Sigmoid colon (tissue), 7 donors: ENCODE measurements around the gene UTP3. TPM values are rescaled to one million over a fixed set of nuclear protein-coding genes. Genes with fewer than 3 reads are reported as not detected.

Experiments
- DNase-seq: peaks from one replicate; pipeline ENCODE4 v3.0.0-alpha.2; 2019
- H3K27ac ChIP-seq, 4 donors: fragments of 200-600 bp; sonication (generic); one replicate each; pipeline ENCODE4 v1.5.1; 2016 to 2019; ENCODE audit warnings: mild to moderate bottlenecking in 1 of 4
- H3K27me3 ChIP-seq, 3 donors: fragments of 200-600 bp; sonication (generic); one replicate each; pipeline ENCODE4 v1.5.1; 2019; ENCODE audit warnings: mild to moderate bottlenecking in 1 of 3
- H3K36me3 ChIP-seq, 4 donors: fragments of 200-600 bp; sonication (generic); one replicate each; pipeline ENCODE4 v1.5.1; 2016 to 2019
- H3K4me1 ChIP-seq, 4 donors: fragments of 200-600 bp; sonication (generic); one replicate each; pipeline ENCODE4 v1.5.1; 2017 to 2019
- H3K4me3 ChIP-seq, 4 donors: fragments of 200-600 bp; sonication (generic); one replicate each; pipeline ENCODE4 v1.5.1; 2017 to 2019; ENCODE audit warnings: mild to moderate bottlenecking in 2 of 4, moderate library complexity in 1 of 4
- H3K9me3 ChIP-seq, 4 donors: fragments of 200-600 bp in 3 of 4; sonication (generic) in 3 of 4; one replicate each; pipeline versions ENCODE4 v1.5.1 to v1.6.1; 2013 to 2019
- CTCF ChIP-seq, 4 experiments: fragments of 450-650 bp in 3 of 4; fragments of 200-600 bp in 1 of 4; IDR thresholded peaks; one replicate each; pipeline ENCODE4 v1.5.1; 2016 to 2019; ENCODE audit warnings: antibody characterized with exemption in 4 of 4, mild to moderate bottlenecking in 3 of 4, moderate library complexity in 2 of 4
- EP300 ChIP-seq, 4 donors: sonication (generic); formaldehyde crosslinking; IDR thresholded peaks; one replicate each; pipeline ENCODE4 v1.6.1; 2017; ENCODE audit warnings: antibody characterized with exemption in 4 of 4
- POLR2A ChIP-seq, 2 donors: fragments of 450-650 bp; IDR thresholded peaks; one replicate each; pipeline ENCODE4 v1.6.1; 2016; ENCODE audit warnings: antibody characterized with exemption in 2 of 2, mild to moderate bottlenecking in 2 of 2, moderate library complexity in 2 of 2
- POLR2AphosphoS5 ChIP-seq, 4 donors: sonication (generic); formaldehyde crosslinking; IDR thresholded peaks; one replicate each; pipeline ENCODE4 v1.6.1; 2017; ENCODE audit warnings: antibody characterized with exemption in 4 of 4
- WGBS, 2 donors: extraction: QIAGEN DNeasy Blood & Tissue Kit; methylation state at CpG; one replicate each; pipeline ENCODE4 v1.1.7; 2013; 5-methylcytosine and 5-hydroxymethylcytosine counted together
- intact Hi-C: fragments of 100-400 bp; cut with DNase I; formaldehyde crosslinking; loops from one replicate; pipeline ENCODE4 v1.15.1; 2023
- polyA plus RNA-seq, 3 donors: library from polyadenylated mRNA; stranded (reverse); fragments of 200-250 nt; gene quantifications; one replicate each; pipeline ENCODE4 v1.2.3, GENCODE V29; 2013
- total RNA-seq, 4 donors: library from RNA; depleted of rRNA; stranded (reverse); fragments of >200 nt; gene quantifications; one replicate each; pipeline ENCODE4 v1.1.0, GENCODE V29; 2016
- donor health status: healthy with polysubstance abuse.
- donor health status: Bipolar disorder and iron deficiency.
- donor health status: healthy.

UTP3 gene
- total and polyA plus RNA-seq, 7 donors = 13.4 to 31.8 (median 15.3) TPM

DNA sequence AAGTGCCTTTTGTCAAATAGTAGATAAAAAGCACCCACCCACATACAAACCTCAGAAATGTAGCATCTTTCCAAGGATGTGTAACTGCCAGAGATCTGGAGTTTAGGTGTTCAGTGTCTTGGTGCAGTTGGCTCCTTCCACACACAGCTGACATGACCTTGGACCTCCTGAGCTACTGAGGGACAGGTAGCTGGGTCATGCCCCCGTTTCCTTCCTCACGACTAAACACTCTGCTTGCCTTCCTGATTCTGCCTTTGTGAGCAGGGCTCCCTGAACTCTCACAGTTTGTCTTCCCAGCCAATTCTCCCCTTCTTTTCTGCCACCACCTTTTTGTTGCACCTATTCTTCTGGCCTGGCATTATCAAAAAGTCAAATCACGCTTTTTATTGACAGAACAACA lies 23.3 kb downstream of the UTP3 start:
- H3K27me3 ChIP-seq = no peaks in the 10 kb centered on the region
- DNase-seq = no peak
- 68 to 81% methylated on average over 3 of the region's 3 CpGs for WGBS, 2 donors
- no peaks in the 10 kb centered on the region for H3K9me3 ChIP-seq
- H3K27ac ChIP-seq = no peak overlapping the region
- peaks cover 0 to 28% (median 19%) of the 10 kb centered on the region in 4 donors for H3K4me1 ChIP-seq
- H3K36me3 ChIP-seq = no peaks in the 10 kb centered on the region
- TF ChIP-seq POLR2A (IDR thresholded peaks at IDR 0.05) (no peak), EP300 (IDR thresholded peaks at IDR 0.05) (no peak), CTCF (IDR thresholded peaks at IDR 0.05) (no peak), POLR2AphosphoS5 (IDR thresholded peaks at IDR 0.05) (no peak)
- no peak overlapping the region for H3K4me3 ChIP-seq
- intact Hi-C loops = no loop called here

- Histone ChIP-seq H3K4me3 (no peak overlapping the region), H3K27ac (no peak overlapping the region), H3K36me3 (no peaks in the 10 kb centered on the region), H3K9me3 (no peaks in the 10 kb centered on the region), H3K27me3 (no peaks in the 10 kb centered on the region), H3K4me1 (peaks cover 0 to 22% (median 13%) of the 10 kb centered on the region in 4 donors)
- intact Hi-C loops = no loop called here
- WGBS, 2 donors = 87 to 94% methylated on average over 3 of the region's 3 CpGs
- no peak for DNase-seq
- TF ChIP-seq CTCF (IDR thresholded peaks at IDR 0.05) (no peak), POLR2AphosphoS5 (IDR thresholded peaks at IDR 0.05) (no peak), EP300 (IDR thresholded peaks at IDR 0.05) (no peak), POLR2A (IDR thresholded peaks at IDR 0.05) (no peak)
These were observed 23.8 kb downstream of the UTP3 start for GRCh38 chr4:70712150-70712549.

GRCh38 chr4:70712604-70713452 lies 24.5 kb downstream of the UTP3 start:
- Histone ChIP-seq H3K9me3 (no peaks in the 10 kb centered on the region), H3K36me3 (no peaks in the 10 kb centered on the region), H3K27me3 (no peaks in the 10 kb centered on the region), H3K4me3 (no peak overlapping the region), H3K4me1 (peaks cover 0 to 21% (median 9%) of the 10 kb centered on the region in 4 donors), H3K27ac (no peak overlapping the region)
- no peak for DNase-seq
- whole genome bisulfite sequencing, 2 donors = 89% methylated on average over 7 of the region's 7 CpGs
- intact Hi-C loops = no loop called here
- no peak for TF ChIP-seq CTCF (IDR thresholded peaks at IDR 0.05)
- TF ChIP-seq POLR2A (IDR thresholded peaks at IDR 0.05) = no peak
- TF ChIP-seq EP300 (IDR thresholded peaks at IDR 0.05) = no peak
- TF ChIP-seq POLR2AphosphoS5 (IDR thresholded peaks at IDR 0.05) = no peak

DNA sequence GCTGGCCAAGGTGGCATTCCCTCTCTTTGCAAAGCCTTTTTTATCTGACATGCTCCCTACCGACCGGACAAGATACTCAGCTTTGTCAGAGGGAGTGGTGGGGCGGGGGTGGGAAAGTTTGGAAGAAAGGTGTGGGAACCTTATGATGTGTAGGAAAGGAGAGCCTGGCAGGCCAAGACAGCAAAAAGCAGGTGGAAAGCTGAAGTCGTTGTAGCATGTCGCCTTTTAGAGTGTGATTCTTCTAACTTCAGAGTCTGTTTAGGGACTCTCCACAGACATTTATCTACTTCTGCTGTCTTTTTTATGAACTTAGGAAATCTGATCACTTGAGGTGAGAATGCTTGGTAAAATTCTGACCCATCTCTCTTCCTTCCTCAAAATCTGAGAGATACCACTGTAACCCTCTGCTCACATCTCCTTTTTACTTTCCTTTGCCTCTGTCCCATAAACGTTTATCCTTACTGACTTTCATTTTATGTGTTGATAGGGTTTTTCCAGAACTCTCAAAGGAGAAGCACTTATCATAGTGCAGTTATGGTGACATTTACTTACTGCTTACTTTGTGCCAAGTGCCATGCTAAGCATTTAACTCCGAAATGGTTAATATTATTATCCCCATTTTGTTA lies 25.2 kb downstream of the UTP3 start:
- no peaks in the 10 kb centered on the region for H3K27me3 ChIP-seq
- H3K27ac ChIP-seq = no peak overlapping the region
- no peak for TF ChIP-seq CTCF (IDR thresholded peaks at IDR 0.05)
- no peak for TF ChIP-seq POLR2AphosphoS5 (IDR thresholded peaks at IDR 0.05)
- TF ChIP-seq POLR2A (IDR thresholded peaks at IDR 0.05) = no peak
- TF ChIP-seq EP300 (IDR thresholded peaks at IDR 0.05) = no peak
- no peak for DNase-seq
- H3K36me3 ChIP-seq = no peaks in the 10 kb centered on the region
- no peak overlapping the region for H3K4me3 ChIP-seq
- H3K9me3 ChIP-seq = no peaks in the 10 kb centered on the region
- WGBS, 2 donors = 57 to 75% methylated on average over 7 of the region's 7 CpGs
- intact Hi-C loops = no loop called here
- H3K4me1 ChIP-seq = peaks cover 0 to 21% (median 9%) of the 10 kb centered on the region in 4 donors
